Measurements from ENCODE around the gene GUCA2A.

Gene GUCA2A

GRCh38 chr1:42153624-42154023 is 10.9 kb downstream of the GUCA2A start:
- no peak for DNase-seq (ENCODE audit: low read depth, low spot score)

GRCh38 chr1:42152907-42153600 is 11.5 kb downstream of the GUCA2A start, which contains the start of gene GUCA2B:
Gene GUCA2B, plus strand, starts transcription at chr1:42153410. Its CDS starts 41 bp downstream, at chr1:42153451.
- DNase-seq (ENCODE audit: low read depth, low spot score), result no peak

DNA sequence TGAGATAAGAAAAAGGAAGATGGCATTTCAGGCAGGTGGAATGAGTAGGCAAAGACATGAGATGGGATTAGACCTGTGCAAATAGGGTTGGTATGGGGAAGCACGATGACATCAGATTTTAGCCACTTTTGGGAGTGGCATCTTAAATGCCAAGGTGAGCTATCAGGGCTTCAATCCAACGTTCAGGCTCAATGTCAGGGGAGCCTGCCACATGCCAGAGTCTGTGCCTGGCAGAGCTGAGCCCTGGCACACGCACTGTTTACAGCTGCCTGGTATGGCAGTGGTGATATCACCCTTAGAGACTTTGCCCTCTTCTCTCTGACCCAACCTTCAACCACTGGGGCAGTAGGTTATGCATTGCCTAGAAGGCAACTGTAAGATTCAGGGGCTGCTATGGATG is 12.4 kb downstream of the GUCA2A start:
- no peak for DNase-seq (ENCODE audit: low read depth, low spot score)

DNA sequence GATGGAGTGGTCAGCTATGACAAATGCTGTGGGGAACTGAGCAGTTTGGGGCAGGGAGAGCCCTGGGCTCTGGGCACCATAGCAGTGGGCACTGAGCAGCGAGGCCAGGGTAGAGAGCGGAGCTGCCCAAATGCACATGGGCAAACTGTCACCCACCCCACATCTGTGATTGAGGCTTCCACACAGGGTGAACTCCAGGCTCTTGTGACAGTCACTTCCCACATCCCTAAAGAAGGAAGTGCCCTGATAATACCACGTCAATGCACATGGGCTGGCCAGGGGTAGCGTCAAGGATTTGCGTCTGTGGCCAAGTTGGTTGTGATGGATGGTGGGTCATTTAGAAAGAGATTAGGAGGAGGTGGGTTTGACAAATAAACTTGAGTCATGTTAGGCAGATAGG is 13.9 kb downstream of the GUCA2A start:
- DNase-seq (ENCODE audit: low read depth, low spot score), result no peak

DNA sequence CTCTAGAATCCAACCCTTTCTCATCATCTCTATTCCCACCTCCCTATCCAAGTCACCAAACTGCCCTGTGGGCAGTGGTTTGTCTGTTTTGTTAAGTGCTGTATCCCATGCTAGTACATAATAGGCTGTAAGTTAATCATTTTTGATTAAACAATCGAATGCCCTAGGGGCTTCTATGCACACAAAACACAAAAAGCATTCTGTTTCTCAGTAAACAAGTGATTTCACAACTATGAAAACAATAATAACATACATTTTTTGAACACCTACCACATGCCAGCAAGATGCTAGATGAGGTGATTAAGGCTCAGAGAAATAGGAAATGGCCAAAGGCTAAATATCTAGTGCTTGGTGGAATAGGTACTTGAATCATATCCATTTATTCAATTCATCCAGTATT is 16.4 kb downstream of the GUCA2A start:
- no peak for DNase-seq (ENCODE audit: low read depth, low spot score)

DNA sequence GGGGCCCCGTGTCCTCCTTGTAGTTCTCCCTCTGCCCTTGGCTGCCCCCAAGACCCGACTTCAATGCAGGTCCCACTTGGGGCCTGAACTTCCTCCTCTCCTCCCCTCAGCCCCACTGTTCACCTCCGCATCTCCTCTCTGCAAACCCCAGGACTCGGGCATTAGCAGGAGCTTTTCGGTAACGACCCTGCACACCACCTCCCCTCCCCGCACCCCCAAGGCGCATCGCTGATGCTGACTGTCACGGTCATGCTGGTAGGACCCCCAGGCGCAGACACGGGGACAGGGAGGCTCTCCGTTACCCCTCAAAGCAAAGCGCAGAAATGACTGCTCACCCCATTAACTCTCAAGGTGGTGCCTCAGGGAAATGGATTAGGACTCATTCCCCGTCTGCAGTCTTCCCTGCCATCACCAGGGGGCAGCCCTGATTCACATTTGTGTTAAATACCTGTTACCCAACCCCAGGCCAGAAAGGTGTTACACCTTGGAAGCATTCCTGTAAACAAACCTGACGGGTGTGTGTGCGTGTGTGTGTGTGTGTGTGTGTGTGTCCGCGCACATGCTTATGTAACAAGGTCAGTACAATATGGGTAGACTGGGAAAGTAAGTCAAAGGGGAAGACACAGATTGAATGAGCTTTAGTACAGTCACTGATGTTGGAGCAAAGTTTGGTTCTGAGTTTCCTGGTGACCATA is 17.8 kb downstream of the GUCA2A start:
- DNase-seq (ENCODE audit: low read depth, low spot score), result peak; percentile 12

- no peak for DNase-seq (ENCODE audit: low read depth, low spot score)
Observed at GRCh38 chr1:42145764-42146625, 18.6 kb downstream of the GUCA2A start.

- DNase-seq (ENCODE audit: low read depth, low spot score), result no peak
Observed at GRCh38 chr1:42145389-42145716, 19.2 kb downstream of the GUCA2A start.

DNA sequence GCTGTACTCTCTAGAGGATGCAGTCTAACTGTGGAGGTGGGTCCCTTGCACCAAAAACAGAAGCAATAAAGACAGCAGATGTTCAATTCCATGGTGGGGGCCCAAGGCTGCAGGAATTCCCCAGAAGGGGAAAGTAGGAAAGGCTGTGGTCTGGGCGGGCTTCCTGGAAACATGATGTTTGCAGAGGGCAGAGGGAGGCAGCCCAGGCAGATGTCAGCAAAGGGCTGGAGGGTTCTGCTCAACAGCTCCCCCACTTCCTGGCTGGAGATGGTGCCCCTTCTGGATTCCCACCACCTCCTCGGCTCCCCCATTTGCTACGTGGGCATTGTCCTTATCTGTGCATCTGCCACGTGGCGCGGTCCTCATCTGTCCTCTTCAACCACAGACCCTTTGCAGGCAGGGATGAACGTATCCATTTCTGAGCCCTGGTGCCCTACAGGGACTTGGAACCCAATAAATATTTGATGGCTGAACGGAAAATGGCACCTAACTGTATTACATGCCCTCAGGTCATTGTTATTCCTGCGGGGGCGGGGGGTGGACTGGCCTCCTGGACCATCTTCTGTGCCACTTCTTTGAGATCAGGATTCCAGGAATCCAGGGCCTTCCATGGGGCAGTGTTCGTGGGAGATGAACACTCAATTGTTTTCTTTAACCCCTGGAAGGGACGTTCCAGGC is 19.7 kb downstream of the GUCA2A start:
- DNase-seq (ENCODE audit: low read depth, low spot score), result no peak

GRCh38 chr1:42143896-42144710 is 20.4 kb downstream of the GUCA2A start:
- DNase-seq (ENCODE audit: low read depth, low spot score), result no peak

GRCh38 chr1:42142894-42143675 is 21.5 kb downstream of the GUCA2A start:
- no peak for DNase-seq (ENCODE audit: low read depth, low spot score)

- DNase-seq (ENCODE audit: low read depth, low spot score), result no peak
Observed at GRCh38 chr1:42141978-42142377, 22.6 kb downstream of the GUCA2A start.

DNA sequence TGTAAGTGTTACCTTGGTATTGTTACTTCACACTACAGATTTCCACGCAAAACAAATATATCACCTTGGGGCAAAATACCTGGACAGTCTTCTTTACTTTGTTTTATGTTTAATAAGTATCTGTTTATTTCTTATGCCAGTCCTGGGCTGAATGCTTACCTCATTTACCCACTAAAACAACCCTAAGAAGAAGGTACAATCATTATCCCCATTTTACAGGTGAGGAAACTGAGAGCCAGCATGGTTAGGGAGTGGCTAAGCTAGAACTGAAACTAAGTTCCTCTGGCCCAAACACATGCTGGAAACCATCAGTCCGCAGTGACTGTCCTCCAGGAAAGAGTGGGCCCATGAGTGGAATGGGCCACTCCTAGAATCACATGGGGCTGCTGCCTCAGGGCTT is 24.4 kb downstream of the GUCA2A start:
- no peak for DNase-seq (ENCODE audit: low read depth, low spot score)

- DNase-seq (ENCODE audit: low read depth, low spot score), result no peak
Observed at GRCh38 chr1:42139444-42139843, 25.1 kb downstream of the GUCA2A start.

DNA sequence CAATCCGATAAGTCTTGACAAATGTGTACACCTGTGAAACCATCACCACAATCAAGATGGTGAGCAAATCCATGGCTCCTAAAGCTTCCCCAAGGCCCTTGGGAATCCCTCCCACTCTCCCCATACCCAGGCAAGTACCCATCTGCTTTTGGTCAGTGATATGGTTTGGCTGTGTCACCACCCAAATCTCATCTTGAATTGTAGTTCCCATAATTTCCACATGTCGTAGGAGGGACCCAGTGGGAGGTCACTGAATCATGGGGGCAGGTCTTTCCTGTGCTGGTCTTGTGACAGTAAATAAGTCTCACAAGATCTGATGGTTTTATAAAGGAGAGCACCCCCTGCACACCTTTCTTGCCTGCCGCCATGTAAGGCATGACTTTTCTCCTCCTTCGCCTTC is 26.0 kb downstream of the GUCA2A start:
- no peak for DNase-seq (ENCODE audit: low read depth, low spot score)

DNA sequence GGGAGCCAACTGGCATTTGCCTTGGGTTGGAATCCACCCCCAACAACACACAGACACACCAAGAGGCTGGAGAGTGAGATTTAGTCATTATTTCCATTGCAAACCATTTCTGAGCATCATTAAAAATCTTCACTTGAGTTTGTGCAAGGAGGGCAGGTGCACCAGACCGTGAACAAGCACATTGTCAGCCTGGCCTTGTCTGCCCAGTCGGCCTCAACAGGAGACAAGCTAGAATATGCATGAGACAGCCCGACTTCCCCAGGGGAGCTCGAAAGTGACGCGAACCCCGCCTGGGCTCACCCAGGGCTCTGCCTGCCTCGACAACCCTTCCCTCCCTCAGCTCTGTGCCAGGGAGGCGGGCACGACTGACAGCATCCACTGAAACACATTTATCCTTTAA is 26.8 kb downstream of the GUCA2A start:
- DNase-seq (ENCODE audit: low read depth, low spot score), result no peak

DNA sequence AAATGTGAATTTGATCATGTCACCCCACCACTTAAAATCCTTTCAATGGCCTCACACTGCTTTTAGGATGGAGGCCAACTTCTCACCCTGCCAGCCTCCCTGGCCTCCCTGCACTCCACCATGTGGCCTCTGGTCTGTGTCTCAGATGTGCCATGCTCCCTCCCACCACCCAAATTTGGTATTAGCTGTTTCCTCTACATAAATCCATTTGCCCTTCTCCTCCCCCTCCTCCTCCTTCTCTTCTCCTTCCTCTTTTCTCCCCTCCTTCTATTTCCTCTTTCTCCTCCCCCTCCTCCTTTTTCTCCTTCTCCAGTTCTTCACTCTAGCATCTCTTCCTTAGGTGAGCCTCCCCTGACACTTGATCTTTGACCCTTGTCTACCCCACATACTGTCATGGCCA is 28.1 kb downstream of the GUCA2A start:
- DNase-seq (ENCODE audit: low read depth, low spot score), result no peak

- DNase-seq (ENCODE audit: low read depth, low spot score), result no peak
Observed at GRCh38 chr1:42135426-42135825, 29.1 kb downstream of the GUCA2A start.

GRCh38 chr1:42133809-42134526 is 30.6 kb downstream of the GUCA2A start:
- DNase-seq (ENCODE audit: low read depth, low spot score), result no peak

DNA sequence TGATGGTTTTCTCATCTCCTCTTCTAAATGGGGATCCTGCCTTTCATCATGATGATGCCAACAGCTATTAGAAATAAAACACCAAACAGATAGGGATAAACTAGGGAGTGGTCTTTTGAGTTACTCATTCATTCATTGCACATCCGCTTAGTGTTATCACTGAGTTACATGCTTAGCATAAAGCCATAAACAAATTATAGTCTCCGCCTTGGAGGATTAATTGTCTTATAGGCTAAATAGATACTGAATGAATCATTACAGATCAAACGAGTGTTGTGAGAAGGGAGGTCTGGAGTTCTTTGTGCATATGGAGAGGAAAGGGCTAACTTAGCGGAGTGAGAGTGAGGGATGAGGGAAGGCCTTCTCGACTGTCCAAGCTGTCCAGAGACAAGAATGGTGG is 31.2 kb downstream of the GUCA2A start:
- no peak for DNase-seq (ENCODE audit: low read depth, low spot score)
